NCI-H526 treated with DMSO at 0.1 percent for 48 hours (cell line): Measurements from ENCODE around the gene PRAF2.

Experiments used
- DNase-seq: peaks from one replicate; lab custom pipeline; 2025; lab: John Stamatoyannopoulos, UW

PRAF2 gene

DNA sequence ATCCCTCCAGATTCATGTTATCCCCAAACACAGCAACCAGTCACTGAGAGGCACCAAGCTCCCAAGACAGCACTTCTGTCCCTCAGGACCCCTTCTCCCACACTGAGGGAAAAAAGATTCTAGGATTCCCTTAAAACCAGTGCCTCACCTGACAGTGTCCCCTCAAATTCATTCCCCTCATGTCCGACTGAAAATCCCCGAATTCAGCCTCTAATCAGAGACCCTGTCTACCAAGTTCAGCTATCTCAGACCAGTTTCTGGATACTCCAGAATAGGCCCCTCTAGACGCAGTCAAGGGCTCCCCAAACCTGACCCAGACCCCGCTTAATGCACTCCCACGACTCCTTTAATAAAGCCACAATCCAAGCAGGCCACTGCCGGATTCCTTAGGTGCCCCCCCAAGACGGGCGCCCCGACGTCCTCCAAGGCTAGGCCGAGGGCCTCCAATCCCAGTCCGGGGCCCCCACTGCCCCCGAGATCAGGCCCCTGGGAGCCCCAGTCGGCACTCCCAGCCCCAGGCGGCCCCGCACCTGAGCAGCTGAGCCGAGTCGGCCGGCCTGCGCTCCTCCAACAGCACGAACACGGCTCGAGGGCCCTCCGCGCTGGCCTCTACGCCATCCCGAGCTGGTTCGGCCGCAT is 31.1 kb downstream of the PRAF2 start:
- no peak for DNase-seq

DNA sequence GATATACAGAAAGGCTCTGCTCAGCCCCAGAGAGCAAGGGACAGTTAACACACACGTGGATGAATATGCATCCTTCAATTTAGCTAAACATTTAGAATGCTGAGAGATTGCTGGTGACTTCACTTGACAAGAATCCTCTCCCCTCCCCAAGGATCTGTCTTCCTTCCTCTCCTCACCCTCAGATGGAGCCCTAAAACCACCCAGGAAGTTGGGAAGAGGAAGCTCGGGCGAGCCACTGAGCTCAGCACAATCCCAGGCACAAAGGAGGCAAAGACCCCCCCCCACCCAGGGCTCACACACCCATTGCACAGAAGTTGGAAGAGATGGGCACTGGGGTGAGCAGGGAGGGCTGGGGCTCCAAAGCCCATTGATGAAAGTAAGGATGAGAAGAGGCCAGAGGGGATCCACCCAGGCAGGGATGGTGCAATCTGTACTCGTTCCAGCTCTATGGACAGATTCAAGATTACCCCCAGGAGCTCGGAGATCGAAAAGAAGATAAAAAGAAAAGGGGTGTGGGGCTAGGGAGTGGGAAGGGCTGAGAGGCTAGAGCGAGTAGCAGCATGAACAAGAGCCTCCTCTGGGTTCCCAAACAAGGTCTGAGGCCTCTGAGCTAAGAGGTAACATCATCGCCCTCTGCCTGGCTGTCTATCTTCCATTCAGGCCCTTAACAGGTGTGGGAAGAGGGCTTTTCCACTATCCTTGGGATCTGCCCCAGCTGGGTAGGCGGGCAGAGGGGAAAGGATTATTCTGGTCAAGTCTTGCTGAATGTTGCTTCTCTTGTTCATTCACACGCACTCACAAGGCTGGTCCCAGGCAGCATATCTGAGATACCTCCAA is 31.8 kb downstream of the PRAF2 start:
- no peak for DNase-seq

DNA sequence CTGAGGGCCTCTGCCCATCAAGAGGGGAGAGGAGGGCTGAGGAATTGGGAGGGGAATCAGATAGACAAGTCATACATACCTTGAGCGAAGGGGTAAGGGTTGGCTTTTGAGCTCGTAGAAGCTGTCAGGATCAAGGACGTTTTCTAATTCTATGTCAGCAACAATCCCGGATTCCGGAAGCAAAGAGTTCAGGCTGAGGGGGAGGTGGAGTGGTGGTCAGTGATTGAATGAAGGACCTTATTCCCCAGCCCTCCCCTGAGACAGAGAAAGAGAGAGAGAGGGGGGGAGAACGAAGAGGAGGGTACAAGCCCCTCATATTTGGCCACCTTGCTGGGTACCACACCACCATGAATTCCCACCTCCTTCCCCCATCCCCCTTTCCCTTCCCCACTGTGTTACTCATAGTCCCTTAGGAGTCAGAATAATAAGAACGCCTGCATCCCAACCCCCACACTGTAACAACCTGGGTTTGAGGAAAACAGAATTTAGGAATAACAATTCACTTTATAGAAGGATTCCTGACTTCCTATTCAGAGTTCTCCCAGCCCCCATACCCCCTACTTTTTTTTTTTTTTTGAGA is 33.3 kb downstream of the PRAF2 start:
- no peak for DNase-seq

DNA sequence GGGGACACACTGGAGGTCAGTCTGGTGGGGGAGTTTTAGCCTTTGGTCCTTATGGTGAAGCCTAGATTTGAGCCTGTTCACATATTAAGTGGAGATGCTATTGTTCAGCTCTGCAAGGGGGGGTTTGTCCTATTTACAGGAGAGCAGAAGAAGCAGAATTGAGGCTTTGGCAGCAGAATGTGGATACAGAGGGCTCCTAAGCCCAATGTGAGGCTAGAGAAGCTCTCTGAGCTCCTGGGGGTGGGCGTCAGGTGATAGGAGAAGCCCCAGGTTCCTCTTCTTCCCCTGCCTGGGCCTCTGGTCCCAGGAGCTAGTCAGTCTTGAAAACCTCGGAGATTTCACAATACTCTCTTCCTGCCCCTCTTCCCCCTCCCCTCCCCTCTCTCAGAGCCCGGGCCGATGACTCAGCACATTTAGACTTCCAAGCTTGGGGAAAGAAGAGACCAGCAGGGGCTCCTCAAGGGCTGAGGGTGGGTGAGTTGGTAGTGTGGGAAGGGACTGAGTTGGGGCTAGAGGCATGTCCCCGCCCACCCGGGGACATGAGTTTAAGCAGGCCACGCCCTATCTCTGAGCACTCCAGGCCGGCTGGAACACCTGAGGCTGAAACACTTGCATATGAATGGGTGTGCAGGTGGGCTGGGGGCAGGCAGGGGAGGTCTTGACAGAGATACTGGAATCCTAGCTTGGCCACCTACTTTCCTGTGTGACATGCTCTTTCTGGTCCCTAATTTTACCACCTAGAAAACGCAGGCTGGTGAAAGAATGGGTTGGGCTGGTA is 34.0 kb downstream of the PRAF2 start:
- no peak for DNase-seq

DNA sequence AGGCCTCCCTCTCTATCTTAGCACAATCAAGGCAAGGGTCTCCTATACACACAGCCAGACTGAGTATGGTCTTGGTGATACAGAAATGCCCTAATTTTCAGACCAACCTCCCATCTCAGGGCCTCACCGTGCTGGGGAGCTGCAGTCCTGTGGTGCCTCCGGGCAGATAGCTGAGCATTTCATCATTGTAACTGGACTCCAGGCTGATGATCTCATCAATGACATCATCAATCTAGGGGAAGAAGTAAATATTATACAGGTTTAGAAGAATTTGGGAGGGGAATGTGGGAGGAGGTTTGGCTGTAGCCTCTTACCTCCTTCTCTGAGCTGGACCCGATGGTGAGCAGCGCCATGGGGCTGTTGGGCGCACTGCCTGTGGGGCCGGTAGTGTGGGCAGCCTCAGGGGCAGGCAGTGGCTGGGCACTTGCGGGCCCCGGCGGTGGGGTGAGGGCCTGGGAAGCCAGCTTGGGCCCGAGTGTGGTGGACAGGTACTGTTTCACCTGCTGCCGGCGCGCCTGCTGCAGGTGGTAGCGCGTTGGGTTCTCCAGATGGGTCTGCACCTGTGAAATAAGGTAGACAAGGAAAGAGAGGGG is 35.8 kb downstream of the PRAF2 start:
- DNase-seq = no peak

DNA sequence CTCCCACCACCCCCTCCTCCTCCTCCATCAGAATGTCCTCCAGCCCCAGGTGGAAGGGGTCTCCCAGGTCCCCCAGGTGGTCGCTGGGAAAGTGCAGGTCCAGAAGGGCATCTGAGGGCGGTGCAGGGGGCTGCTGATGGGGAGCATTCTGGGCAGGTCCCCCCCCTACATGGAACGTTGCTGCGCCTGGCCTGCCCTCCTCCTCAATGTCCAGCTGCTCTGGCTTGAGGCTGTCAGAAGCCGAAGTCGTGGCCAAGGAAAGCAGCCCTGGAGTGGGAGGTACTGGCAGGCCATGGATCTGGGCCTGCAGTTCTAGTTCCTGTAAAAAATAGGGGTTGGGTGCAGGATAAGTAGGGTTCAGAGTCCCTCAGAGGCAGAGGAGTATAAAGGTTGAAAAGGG is 43.5 kb downstream of the PRAF2 start:
- no peak for DNase-seq

DNA sequence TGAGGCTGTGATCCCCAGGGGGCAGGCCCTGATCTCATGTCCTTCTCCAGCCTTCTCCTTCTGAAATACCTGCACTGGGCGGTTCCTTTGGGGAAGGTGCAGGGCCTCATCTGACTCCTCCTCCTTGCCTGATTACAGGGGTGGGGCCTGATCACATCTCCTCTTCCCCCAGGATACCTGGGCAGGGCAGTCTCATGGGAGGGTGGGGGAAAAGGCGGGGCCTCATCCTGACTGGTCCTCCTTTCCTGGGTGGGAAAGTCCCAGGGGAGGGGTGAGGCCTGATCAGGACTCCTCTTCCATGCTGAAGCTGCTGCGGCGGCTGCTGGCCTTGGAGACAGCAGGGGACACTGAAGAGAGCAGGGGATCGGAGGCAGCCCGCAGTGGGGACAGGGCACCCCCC is 43.9 kb downstream of the PRAF2 start:
- DNase-seq = no peak
